Upper lobe of left lung (tissue), 4 donors: ENCODE data around the gene GUCA2B.

Source experiments
- POLR2A ChIP-seq, 4 donors: fragments of 450-650 bp; IDR thresholded peaks; one replicate each; pipeline ENCODE4 v1.5.1; 2016 to 2017; ENCODE audit warnings: antibody characterized with exemption in 4 of 4, mild to moderate bottlenecking in 2 of 4
- TF ChIP-seq, protein P1 (sequence below), 6 experiments: fragments of 450-650 bp in 4 of 6; fragments of 200-600 bp in 2 of 6; sonication (generic) in 2 of 6; IDR thresholded peaks; one replicate each; pipeline ENCODE4 v1.5.1; 2016 to 2019; ENCODE audit warnings: antibody characterized with exemption in 6 of 6

DNA sequence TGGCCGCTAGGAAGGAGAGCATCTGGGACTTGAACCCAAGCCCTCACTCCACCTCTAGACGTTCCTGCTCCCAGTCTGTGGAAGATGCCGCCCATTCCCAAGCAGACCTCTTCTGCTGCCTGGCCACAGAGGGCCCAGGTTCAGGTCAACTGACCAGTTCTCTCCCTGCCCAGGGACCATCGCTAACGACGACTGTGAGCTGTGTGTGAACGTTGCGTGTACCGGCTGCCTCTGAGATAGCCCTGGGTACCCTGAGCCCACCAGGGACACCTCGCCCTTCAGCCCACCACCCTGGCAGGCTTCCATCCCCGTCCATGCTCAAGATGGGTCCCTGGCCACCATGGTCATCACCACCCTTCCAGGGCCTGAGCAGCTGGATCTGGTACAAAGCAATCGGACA is 2.2 kb downstream of the GUCA2B start:
- no peak for TF ChIP-seq POLR2A (IDR thresholded peaks at IDR 0.05)
- TF ChIP-seq, protein P1, sequence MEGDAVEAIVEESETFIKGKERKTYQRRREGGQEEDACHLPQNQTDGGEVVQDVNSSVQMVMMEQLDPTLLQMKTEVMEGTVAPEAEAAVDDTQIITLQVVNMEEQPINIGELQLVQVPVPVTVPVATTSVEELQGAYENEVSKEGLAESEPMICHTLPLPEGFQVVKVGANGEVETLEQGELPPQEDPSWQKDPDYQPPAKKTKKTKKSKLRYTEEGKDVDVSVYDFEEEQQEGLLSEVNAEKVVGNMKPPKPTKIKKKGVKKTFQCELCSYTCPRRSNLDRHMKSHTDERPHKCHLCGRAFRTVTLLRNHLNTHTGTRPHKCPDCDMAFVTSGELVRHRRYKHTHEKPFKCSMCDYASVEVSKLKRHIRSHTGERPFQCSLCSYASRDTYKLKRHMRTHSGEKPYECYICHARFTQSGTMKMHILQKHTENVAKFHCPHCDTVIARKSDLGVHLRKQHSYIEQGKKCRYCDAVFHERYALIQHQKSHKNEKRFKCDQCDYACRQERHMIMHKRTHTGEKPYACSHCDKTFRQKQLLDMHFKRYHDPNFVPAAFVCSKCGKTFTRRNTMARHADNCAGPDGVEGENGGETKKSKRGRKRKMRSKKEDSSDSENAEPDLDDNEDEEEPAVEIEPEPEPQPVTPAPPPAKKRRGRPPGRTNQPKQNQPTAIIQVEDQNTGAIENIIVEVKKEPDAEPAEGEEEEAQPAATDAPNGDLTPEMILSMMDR (IDR thresholded peaks at IDR 0.05) = no peak
